ENCODE results near the gene UBTD2.

UBTD2 gene

DNA sequence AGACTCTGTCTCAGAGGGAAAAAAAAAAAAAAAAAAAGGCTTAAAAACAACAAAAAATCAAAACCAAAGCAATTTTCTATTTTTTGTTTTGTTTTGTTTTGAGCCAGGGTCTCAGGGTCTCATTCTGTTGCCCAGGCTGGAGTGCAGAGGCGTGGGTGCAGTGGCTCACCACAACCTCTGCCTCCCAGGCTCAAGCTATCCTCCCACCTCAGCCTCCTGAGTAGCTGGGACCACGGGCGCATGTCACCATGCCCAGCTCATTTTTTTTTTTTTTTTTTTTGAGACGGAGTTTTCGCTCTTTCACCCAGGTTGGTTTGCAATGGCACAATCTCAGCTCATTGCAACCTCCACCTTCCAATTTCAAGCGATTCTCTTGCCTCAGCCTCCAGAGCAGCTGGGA, 101.3 kb downstream of the UBTD2 start:
- no peak for TF ChIP-seq ZNF423 (tag by site-specific recombination; IDR thresholded peaks at IDR 0.05)
- TF ChIP-seq ZNF311 (tag by site-specific recombination; IDR thresholded peaks at IDR 0.05; ENCODE audit: borderline replicate concordance): no peak
- 0 out of 2 replicates have a peak, but pooled peaks have one; percentile 16 for TF ChIP-seq EGR2 (tag by site-specific recombination; IDR thresholded peaks at IDR 0.05; ENCODE audit: low read depth)
- TF ChIP-seq ZFHX2 (tag by site-specific recombination; conservative IDR thresholded peaks at IDR 0.05): 0 out of 2 replicates have a peak, but pooled peaks have one; percentile 6
- ChIA-PET POLR2A (interaction anchor here (0.6 kb wide), 1 partner anchor 200 kb away, joined by 3 read pairs; no protein-coding TSS in a partner anchor), CTCF (no interaction called here)
- H3K27ac ChIP-seq (ENCODE audit: extremely low read depth, low read depth, low read length): no peak overlapping the region
- peaks cover 4% of the 10 kb centered on the region; the same call in 1 of the 2 replicates for H3K4me1 ChIP-seq (ENCODE audit: control insufficient read depth, insufficient read depth, low read length)
- H3K4me3 ChIP-seq (ENCODE audit: low read depth, low read length): no peak overlapping the region
- no peaks in the 10 kb centered on the region for H3K9me3 ChIP-seq (ENCODE audit: control insufficient read depth, insufficient read depth, low read depth, low read length)
- no peaks in the 10 kb centered on the region for H3K36me3 ChIP-seq (ENCODE audit: control insufficient read depth in 2 of 2, insufficient read depth in 1 of 2, low read length in 2 of 2)

GRCh38 chr5:172180936-172181335, 102.6 kb downstream of the UBTD2 start:
- H3K4me1 ChIP-seq (ENCODE audit: control insufficient read depth, insufficient read depth, low read length): no peaks in the 10 kb centered on the region
- no peaks in the 10 kb centered on the region for H3K9me3 ChIP-seq (ENCODE audit: control insufficient read depth, insufficient read depth, low read depth, low read length)
- no peaks in the 10 kb centered on the region for H3K36me3 ChIP-seq (ENCODE audit: control insufficient read depth in 2 of 2, insufficient read depth in 1 of 2, low read length in 2 of 2)
- TF ChIP-seq ZNF292 (tag by site-specific recombination; IDR thresholded peaks at IDR 0.05; ENCODE audit: borderline replicate concordance, low read depth) (no peak), ZNF610 (tag by site-specific recombination; IDR thresholded peaks at IDR 0.05; ENCODE audit: borderline replicate concordance) (no peak), KLF9 (tag by site-specific recombination; IDR thresholded peaks at IDR 0.05; ENCODE audit: low read depth) (no peak), ZNF645 (tag by site-specific recombination; IDR thresholded peaks at IDR 0.05) (no peak), ZNF792 (tag by site-specific recombination; IDR thresholded peaks at IDR 0.05) (no peak), ZNF677 (tag by site-specific recombination; IDR thresholded peaks at IDR 0.05) (no peak), ZNF510 (tag by site-specific recombination; IDR thresholded peaks at IDR 0.05; ENCODE audit: insufficient replicate concordance) (no peak), ZNF514 (tag by site-specific recombination; IDR thresholded peaks at IDR 0.05) (no peak), ZNF157 (tag by site-specific recombination; IDR thresholded peaks at IDR 0.05) (no peak), ZNF544 (tag by site-specific recombination; IDR thresholded peaks at IDR 0.05) (no peak)
- TF ChIP-seq, protein P1, sequence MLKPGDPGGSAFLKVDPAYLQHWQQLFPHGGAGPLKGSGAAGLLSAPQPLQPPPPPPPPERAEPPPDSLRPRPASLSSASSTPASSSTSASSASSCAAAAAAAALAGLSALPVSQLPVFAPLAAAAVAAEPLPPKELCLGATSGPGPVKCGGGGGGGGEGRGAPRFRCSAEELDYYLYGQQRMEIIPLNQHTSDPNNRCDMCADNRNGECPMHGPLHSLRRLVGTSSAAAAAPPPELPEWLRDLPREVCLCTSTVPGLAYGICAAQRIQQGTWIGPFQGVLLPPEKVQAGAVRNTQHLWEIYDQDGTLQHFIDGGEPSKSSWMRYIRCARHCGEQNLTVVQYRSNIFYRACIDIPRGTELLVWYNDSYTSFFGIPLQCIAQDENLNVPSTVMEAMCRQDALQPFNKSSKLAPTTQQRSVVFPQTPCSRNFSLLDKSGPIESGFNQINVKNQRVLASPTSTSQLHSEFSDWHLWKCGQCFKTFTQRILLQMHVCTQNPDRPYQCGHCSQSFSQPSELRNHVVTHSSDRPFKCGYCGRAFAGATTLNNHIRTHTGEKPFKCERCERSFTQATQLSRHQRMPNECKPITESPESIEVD (tag by site-specific recombination; IDR thresholded peaks at IDR 0.05): no peak
- TF ChIP-seq, protein P2, sequence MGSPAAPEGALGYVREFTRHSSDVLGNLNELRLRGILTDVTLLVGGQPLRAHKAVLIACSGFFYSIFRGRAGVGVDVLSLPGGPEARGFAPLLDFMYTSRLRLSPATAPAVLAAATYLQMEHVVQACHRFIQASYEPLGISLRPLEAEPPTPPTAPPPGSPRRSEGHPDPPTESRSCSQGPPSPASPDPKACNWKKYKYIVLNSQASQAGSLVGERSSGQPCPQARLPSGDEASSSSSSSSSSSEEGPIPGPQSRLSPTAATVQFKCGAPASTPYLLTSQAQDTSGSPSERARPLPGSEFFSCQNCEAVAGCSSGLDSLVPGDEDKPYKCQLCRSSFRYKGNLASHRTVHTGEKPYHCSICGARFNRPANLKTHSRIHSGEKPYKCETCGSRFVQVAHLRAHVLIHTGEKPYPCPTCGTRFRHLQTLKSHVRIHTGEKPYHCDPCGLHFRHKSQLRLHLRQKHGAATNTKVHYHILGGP (tag by site-specific recombination; IDR thresholded peaks at IDR 0.05): no peak
- TF ChIP-seq, protein P3, sequence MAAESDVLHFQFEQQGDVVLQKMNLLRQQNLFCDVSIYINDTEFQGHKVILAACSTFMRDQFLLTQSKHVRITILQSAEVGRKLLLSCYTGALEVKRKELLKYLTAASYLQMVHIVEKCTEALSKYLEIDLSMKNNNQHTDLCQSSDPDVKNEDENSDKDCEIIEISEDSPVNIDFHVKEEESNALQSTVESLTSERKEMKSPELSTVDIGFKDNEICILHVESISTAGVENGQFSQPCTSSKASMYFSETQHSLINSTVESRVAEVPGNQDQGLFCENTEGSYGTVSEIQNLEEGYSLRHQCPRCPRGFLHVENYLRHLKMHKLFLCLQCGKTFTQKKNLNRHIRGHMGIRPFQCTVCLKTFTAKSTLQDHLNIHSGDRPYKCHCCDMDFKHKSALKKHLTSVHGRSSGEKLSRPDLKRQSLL (tag by site-specific recombination; IDR thresholded peaks at IDR 0.05): no peak
- TF ChIP-seq, protein P4, sequence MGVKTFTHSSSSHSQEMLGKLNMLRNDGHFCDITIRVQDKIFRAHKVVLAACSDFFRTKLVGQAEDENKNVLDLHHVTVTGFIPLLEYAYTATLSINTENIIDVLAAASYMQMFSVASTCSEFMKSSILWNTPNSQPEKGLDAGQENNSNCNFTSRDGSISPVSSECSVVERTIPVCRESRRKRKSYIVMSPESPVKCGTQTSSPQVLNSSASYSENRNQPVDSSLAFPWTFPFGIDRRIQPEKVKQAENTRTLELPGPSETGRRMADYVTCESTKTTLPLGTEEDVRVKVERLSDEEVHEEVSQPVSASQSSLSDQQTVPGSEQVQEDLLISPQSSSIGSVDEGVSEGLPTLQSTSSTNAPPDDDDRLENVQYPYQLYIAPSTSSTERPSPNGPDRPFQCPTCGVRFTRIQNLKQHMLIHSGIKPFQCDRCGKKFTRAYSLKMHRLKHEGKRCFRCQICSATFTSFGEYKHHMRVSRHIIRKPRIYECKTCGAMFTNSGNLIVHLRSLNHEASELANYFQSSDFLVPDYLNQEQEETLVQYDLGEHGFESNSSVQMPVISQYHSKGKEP (tag by site-specific recombination; IDR thresholded peaks at IDR 0.05): no peak
- H3K27ac ChIP-seq (ENCODE audit: extremely low read depth, low read depth, low read length): no peak overlapping the region
- ChIA-PET POLR2A (no interaction called here), CTCF (interaction anchor here (1.0 kb wide), 1 partner anchor 17 kb away, joined by 3 read pairs; no protein-coding TSS in a partner anchor)
- H3K4me3 ChIP-seq (ENCODE audit: low read depth, low read length): no peak overlapping the region
